T-helper 9 cell (primary cell): Measurements from ENCODE around the gene ZNF652.
"Not testable (repeated sequence)": the region's sequence is repeated elsewhere in the genome, so short reads cannot be mapped to it uniquely, and the experiment has no call there.

ENCODE experiments used
- DNase-seq: peaks from one replicate; pipeline ENCODE4 v3.0.0-alpha.2; 2020
- total RNA-seq, 2 donors: gene quantifications; one replicate each; lab custom pipeline; 2026; lab: John Stamatoyannopoulos, UW

Gene ZNF652
- 75.1 to 104 reads per million in 2 donors for total RNA-seq

GRCh38 chr17:49361902-49362722 is at the start of gene ZNF652:
Gene ZNF652 (minus strand): TSS chr17:49362250. CDS start chr17:49317725, 44,525 bp downstream.
- DNase-seq: peak; percentile 94

- no peak for DNase-seq
Observed at GRCh38 chr17:49409066-49409465, 47.0 kb upstream of the ZNF652 start.

GRCh38 chr17:49407981-49408501 is 46.0 kb upstream of the ZNF652 start:
- DNase-seq: peak; percentile 76

DNA sequence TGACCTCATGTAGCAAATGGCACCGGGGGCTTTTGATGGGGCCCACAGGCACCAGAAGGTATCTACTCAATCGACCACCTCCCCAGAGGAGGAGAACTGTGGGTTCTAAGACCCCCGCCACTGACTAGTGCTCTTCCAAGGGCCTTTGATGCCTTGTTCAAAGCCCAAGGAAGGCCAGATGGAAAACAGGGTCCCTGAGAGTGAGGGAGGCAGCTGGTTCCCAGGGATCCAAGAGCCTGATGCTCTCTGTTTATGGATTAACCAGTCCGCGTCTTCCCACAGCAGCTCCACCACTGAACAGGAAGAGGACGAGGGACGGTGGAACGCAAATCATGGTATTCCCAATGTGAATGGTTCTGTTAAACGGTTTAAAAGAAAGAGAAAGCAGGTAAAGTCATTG is 45.0 kb upstream of the ZNF652 start:
- DNase-seq: no peak

DNA sequence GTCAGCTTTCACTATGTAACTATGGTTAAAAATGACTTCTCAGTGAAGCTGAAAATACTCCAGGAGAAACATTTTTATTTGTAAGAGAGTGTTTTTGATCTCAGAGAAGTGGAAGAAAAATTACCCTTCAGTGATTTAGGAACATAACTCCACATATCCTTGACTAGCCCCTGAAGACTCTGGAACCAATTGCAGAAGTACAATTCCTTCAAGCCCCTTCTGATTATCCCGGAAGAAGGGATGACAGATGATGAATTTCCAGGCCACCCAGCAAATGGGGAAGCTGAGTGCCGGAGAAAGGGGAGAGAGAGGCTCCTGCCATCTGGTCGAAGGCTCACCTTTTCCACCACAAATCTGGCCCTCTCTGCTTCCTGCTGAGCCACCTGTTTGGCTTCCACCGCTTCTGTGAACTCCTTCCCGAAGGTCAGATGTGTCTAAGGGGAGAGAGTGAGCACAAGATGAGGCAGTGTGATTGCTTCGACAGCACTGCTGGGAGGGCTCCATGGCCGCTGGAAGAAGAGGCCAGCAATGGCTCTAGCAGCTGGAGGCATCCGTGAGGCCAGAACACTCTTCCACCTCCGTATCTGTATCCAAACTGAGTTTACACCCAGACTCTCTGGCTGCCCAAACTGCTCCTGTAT is 44.5 kb upstream of the ZNF652 start:
- no peak for DNase-seq

- DNase-seq: no peak
Observed at GRCh38 chr17:49404906-49405305, 42.9 kb upstream of the ZNF652 start.

GRCh38 chr17:49404361-49404760 is 42.3 kb upstream of the ZNF652 start:
- no peak for DNase-seq

DNA sequence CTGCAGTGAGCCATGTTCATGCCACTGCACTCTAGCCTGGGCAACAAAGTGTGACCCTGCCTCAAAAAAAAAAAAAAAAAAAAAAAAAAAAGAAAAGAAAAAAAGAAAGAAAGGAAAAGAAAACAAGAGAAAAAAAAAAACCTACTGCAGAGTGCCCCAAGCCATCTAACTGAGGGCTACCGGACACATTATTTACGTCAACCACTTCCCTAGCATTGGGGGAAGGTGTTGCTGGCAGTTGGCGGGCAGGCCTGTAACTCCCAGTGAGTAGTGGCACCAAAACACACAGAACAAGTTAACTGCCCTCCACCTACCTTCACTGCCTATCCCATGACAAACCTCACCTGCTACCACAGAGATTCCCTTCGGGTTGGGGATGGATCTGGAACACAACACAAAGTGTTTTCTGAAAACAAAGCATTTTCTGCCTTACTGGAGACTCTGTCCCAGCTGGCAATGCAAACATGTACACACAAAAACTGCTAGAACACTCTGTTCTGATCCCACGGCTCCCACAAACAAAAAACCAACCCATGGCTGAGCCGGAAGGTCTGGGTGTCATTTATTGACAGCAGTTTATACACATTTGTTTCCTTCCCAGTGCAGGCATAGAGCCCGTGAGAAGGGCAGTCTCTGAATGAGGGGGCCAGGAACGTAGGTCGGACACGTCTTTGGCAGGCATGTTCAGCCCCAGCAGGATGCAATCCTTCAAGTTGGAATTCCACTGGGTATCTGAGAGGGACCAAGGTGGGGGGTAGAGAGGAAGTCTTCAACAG is 41.7 kb upstream of the ZNF652 start:
- DNase-seq: no peak

DNA sequence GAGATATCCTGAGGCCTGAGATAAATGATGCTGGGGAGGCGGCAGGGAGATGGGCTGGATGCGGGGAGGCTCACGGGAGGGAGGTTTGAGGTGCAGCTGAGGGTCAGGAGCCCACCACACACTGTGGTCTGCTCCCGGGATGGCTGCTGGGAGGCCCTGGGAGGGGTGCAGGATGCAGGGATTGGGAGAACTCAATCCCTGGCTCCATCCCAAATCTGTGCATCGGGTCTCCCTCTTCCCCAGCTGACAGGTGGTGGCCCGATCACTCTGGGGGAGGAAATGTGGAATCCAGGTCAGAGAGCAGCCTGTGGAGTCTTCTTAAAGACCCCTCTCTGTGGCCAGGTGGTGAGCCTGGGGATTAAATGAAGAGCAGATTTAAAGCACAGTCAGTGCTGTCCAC is 40.7 kb upstream of the ZNF652 start:
- no peak for DNase-seq

GRCh38 chr17:49401971-49402611 is 40.0 kb upstream of the ZNF652 start:
- DNase-seq: no peak

GRCh38 chr17:49399995-49400394 is 37.9 kb upstream of the ZNF652 start:
- DNase-seq: no peak

DNA sequence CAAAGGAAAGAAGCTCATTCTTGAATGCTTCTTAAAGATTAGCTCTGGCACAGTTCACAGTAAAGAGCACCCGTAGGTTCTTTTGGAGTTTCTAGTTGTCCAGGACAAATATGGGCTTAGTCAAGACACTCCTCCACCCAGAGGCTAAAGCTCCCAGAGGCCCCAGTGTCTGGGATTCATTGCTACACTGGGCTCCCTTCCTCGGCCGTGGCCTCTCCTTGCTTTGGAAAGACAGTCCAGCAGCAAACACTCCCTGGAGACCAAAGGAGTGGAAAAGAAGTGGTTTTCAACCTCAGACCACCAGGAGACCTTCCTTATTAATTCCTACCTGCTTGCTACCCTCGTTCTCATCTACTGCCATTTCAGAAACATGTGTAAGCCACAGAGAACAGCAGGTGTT is 35.5 kb upstream of the ZNF652 start:
- no peak for DNase-seq

- DNase-seq: no peak
Observed at GRCh38 chr17:49393491-49394255, 31.6 kb upstream of the ZNF652 start.

DNA sequence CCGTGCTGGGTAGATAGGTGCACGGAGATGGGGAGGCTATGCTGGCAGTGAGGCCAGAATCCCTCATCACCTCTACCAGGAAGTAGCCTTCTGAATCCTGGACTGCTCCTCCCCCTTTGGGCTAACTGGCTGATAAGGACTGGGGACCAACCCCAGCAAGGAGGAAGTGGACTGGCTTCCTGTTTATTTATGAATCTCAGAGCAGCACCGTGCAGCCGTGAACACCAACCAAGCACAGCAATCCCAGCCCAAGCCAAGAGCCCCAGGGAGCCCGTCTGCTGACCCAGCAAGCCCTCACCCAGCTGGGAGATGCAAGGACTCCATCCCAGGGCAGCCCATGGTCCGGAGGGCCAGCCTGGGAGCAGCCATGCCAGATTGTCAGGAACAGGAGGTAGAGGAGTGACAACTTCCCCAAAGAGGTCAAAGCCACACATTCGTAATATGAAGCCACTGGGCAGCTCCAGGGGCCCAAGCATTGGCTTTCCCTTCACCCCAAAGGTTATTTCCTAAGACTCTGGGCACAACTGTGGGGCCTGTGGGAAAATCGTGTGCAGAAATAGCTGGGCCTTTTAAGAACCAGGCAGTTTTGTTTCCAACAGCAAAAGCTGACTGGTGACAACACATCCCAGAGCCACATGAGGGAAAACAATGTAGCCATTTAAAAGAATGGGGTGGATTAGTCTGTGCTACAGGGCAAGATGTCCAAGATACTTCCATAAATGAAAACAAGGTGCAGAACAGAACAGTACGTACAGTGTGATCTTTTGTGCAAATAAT is 28.7 kb upstream of the ZNF652 start:
- no peak for DNase-seq

GRCh38 chr17:49389514-49390347 is 27.7 kb upstream of the ZNF652 start:
- not testable (repeated sequence) for DNase-seq

GRCh38 chr17:49388692-49389513 is 26.9 kb upstream of the ZNF652 start:
- no peak for DNase-seq

DNA sequence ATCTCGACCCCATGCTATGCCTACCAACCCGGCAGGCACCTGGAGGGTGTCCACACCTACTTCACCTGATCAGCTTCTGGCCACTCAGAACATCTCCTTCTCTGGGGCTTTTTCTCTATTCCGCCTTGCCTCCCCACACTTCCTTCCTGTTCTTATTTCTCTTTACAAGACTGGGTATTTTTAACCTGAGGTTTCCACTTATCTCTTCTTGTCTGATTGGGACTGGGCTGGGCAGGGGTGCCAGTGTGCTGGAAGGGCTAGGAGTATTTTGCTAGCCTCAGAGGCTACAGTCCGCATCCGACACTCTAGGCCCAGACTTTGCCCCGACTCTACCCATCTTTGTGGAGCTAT is 26.2 kb upstream of the ZNF652 start:
- DNase-seq: peak; percentile 21

DNA sequence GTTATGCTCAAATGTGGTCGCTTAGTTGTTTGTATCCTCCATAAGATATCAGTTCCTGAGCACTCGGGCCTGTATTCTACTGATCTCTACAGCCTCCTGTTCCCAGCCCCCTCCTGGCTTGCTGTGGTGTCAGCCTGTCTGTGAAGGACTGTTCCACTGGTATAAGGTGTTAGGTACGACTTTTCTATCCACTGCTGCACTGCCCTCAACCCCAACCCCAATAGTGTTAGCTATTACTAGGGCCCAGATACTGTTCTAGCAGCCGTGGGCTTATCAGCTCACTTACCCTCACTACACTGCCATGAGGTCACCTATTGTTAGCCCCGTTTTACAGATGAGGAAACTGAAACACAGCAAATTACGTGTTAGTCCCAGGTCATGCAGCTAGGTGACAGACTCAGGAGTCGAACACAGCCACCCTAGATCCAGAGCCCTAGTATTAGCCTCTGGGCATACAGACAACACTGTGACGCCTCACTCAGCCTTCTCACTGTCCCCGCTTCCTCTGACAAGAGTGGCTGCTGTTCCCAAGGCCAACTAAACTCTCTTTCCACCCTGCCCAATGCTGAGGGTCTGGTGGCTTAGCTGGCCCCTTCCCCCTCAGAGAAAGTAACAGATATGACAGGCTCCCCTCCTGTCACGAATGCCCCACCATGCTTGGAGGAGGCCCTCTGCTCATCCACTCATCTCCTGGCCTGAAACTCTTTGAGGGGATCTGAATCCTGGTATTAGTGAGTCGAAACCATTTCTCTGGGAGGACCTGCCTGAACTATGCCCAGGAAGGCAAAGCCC is 25.6 kb upstream of the ZNF652 start:
- DNase-seq: no peak
